HG02759 (cell line): ENCODE data around the gene ZNF148.
"Not testable (repeated sequence)": the region's sequence is repeated elsewhere in the genome, so short reads cannot be mapped to it uniquely, and the experiment has no call there.

Experiments used
- ATAC-seq: cut with Tn5 transposase; IDR thresholded peaks from one replicate; pipeline ENCODE4 v1.9.1; 2021; ENCODE audit warnings: mild to moderate bottlenecking, moderate library complexity; ENCODE audit not compliant: unreplicated experiment

The ZNF148 gene

GRCh38 chr3:125375950-125376679 lies 990 bp upstream of the ZNF148 start:
- no peak for ATAC-seq

- ATAC-seq = peak; percentile 29
Observed at GRCh38 chr3:125374501-125374995, 577 bp downstream of the ZNF148 start.

- no peak for ATAC-seq
Observed at GRCh38 chr3:125367403-125368230, 7.5 kb downstream of the ZNF148 start.

GRCh38 chr3:125366132-125366531 lies 9.0 kb downstream of the ZNF148 start:
- ATAC-seq = no peak

- no peak for ATAC-seq
Observed at GRCh38 chr3:125359700-125360099, 15.4 kb downstream of the ZNF148 start.

- no peak for ATAC-seq
Observed at GRCh38 chr3:125358923-125359322, 16.2 kb downstream of the ZNF148 start.

GRCh38 chr3:125357837-125358236 lies 17.3 kb downstream of the ZNF148 start:
- no peak for ATAC-seq

GRCh38 chr3:125357032-125357658 lies 18.0 kb downstream of the ZNF148 start:
- ATAC-seq = peak; percentile 71

DNA sequence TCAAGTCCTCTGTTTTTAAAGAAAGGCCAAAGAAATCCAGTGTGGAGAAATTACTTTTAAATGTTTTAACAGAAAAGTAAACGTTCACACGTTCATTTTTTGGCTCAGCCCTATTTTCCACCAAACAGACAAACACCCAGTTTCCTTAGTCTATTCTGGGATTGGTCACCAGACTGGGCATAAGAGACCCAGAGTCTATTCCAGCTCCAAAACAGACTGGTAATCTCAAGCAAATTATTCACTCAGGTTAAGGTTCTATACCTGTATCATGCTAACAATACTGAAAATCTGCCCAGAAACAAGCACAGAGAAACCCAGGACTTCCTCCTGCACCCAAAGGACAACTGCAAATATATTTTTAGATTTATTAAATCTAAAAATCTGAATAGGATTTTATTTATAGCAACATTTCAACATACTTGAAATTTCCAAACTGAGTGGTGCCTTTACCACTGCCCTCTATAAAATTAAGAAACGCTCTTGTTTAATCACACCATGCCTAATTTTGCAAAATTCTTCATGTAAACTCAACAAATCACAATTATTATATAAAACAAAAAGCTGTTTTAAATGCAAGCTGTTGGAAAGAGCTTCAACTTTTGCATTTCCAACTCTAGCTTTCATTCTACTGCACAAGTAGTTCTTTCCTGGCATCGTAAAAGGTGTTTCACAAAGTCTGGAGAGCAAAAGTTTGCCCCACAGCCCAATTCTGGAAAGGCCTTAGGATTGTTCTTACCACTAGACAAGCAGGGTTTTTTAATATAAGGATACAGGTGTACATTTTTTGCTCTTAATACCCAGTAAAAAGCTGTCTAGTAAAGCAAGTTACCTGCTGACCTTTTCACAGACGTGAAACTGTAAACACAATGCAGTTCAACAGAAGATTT lies 18.7 kb downstream of the ZNF148 start:
- ATAC-seq = peak; percentile 4

DNA sequence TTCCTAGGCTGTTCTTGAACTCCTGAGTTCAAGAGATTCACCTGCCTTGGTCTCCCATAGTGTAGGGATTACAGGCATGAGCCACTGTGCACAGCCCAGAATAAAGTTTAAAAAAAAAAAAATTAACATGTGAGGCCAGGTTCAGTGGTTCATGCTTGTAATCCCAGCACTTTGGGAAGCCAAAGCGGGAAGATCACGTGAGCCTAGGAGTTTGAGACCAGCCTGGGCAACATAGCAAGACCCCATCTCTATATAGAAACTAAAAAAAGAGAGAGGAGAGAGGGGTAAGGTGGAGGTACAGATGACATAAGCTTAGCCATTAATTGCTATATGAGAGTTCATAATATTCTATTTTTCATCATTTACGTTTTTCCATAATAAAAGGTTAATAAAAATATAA lies 21.5 kb downstream of the ZNF148 start:
- ATAC-seq = no peak

GRCh38 chr3:125353128-125353527 lies 22.0 kb downstream of the ZNF148 start:
- ATAC-seq = no peak

DNA sequence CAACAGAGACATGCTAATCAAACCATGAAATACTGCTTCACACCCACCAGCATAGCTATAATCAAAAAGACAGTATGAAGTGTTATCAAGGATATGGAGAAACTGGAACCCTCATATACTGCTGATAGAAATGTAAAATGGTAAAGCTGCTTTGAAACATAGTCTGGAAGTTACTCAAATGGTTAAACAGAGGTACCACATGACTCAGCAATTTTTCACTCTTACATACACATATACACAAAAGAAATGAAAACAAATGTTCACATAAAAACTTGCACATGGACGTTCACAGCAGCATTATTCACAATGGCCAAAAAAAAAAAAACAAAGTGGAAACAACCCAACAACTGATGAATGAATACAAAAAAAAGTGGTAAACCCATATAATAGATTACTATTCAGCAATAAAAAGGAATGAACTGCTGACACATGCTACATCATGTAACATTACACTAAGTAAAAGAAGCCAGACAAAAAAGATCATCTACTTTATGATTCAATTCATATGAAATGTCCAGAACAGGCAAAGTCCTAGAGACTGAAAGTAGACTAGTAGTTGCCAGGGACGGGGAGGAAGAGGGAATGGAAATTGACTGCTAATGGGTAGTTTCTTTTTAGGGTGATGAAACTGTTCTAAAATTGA lies 23.2 kb downstream of the ZNF148 start:
- no peak for ATAC-seq

- no peak for ATAC-seq
Observed at GRCh38 chr3:125351152-125351551, 24.0 kb downstream of the ZNF148 start.

DNA sequence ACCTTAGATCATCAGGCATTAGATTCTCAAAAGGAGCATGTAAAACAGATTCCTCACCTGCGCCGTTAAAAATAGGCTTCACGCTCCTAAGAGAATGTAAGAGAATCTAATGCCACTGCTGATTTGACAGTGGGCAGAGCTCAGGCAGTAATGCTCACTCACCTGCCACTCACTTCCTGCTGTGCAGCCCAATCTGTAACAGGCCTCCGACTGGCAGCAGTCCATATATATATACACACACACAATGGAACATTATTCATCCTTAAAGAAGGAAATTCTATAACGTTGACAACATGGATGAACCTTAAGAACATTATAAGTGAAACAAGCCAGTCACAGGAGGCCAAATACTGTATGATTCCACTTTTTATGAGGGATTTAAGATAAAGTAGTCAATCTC lies 24.5 kb downstream of the ZNF148 start:
- no peak for ATAC-seq

DNA sequence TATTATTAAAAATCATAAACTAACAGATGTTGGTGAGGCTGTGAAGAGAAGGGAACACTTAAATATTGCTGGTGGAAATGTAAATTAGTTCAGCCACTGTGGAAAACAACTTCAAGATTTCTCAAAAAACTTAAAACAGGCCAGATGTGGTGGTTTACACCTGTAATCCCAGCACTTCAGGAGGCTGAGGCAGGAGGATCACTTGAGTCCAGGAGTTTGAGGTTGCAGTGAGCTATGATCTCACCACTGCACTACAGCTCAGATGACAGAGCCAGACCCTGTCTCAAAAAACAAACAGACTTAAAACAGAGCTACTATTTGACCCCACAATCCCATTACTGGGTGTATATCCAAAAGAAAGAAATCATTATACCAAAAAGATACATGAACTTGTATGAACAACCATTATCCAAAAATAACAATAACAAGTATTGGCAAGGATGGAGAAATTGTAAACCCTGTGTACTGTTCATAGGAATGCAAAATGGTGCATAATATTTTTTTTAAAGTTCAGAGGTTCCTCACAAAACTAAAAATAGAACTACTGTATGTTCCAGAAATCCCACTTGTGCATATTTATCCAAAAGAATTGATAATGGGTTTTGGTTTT lies 25.5 kb downstream of the ZNF148 start:
- ATAC-seq = no peak

GRCh38 chr3:125349055-125349454 lies 26.1 kb downstream of the ZNF148 start:
- no peak for ATAC-seq

GRCh38 chr3:125343367-125343766 lies 31.8 kb downstream of the ZNF148 start:
- ATAC-seq = not testable (repeated sequence)

DNA sequence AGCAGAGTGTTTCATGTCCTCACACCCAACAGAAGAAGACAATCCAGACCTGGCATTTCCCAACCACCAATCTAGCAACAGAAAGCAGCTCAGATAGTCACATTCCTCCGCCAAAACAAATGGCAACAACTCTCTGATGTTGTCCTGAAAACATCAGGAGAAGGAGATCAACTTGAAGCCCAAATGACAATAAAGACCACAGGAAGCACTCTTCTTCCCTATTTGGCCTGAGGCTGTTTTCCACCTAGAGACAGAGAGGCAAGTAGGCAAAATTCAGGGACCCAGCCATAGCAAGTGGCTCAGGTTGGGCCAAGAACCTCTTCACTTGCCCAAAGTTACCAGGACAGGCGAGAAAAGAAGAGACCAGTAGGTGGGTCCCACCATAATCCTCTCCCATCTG lies 35.0 kb downstream of the ZNF148 start:
- no peak for ATAC-seq

DNA sequence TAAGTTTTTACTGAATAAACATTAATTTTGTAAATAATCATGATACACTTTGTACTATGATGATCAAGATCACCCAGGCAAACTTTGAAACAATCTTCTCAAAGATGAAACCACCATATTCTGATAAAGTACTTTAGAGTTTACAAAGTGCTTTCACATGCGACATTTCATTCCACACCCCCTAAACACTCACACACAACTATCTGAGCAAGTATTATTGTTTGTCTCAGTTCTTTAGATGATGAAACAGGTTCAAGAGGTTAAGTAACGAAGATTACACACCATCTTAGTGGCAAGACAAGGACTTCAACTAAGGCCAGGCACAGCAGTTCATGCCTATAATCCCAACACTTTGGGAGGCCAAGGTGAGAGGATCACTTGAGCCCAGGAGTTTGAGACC lies 37.6 kb downstream of the ZNF148 start:
- ATAC-seq = no peak
